Ovary (tissue), 9 donors: Measurements from ENCODE around the gene ALDH1L2. TPM values are rescaled to one million over a fixed set of nuclear protein-coding genes. Genes with fewer than 3 reads are reported as not detected.

Experiments used
- DNase-seq, 5 donors: peaks; one replicate each; pipeline ENCODE4 v3.0.0-alpha.2; 2019 to 2020
- H3K27ac ChIP-seq, 2 donors: fragments of 200-600 bp; one replicate each; pipeline versions ENCODE4 v1.5.1 to v1.8.0; 2019 to 2022
- H3K27me3 ChIP-seq: fragments of 200-600 bp; one replicate; pipeline ENCODE4 v1.8.0; 2022
- H3K36me3 ChIP-seq: fragments of 200-600 bp; sonication (generic); one replicate; pipeline ENCODE4 v1.5.1; 2019
- H3K4me1 ChIP-seq: one replicate; pipeline ENCODE4 v1.8.1; 2013; ENCODE audit warnings: mild to moderate bottlenecking, moderate library complexity; ENCODE audit not compliant: insufficient read depth
- H3K4me3 ChIP-seq: fragments of 200-600 bp; sonication (generic); one replicate; pipeline ENCODE4 v1.5.1; 2017
- H3K9me3 ChIP-seq, 2 donors: fragments of 200-600 bp in 1 of 2; sonication (generic) in 1 of 2; one replicate each; pipeline versions ENCODE4 v1.5.1 to v1.8.1; 2013 to 2019; ENCODE audit warnings: mild to moderate bottlenecking in 1 of 2, moderate library complexity in 1 of 2
- EP300 ChIP-seq: sonication (generic); formaldehyde crosslinking; IDR thresholded peaks from one replicate; pipeline ENCODE4 v1.6.1; 2017; ENCODE audit warnings: antibody characterized with exemption
- POLR2A ChIP-seq: fragments of 450-650 bp; IDR thresholded peaks from one replicate; pipeline ENCODE4 v1.6.1; 2017; ENCODE audit warnings: antibody characterized with exemption, mild to moderate bottlenecking, moderate library complexity
- WGBS, 3 donors: extraction: QIAGEN DNeasy Blood & Tissue Kit in 1 of 3; methylation state at CpG; one replicate each; pipeline versions ENCODE4 v1.1.5 to v1.1.7; 2013 to 2017; 5-methylcytosine and 5-hydroxymethylcytosine counted together
- intact Hi-C, 4 donors: fragments of 100-400 bp; cut with DNase I; formaldehyde crosslinking; loops; one replicate each; pipeline versions ENCODE4 v1.11.0 to v1.15.1; 2022 to 2023
- polyA plus RNA-seq, 2 donors: library from polyadenylated mRNA; stranded (reverse); fragments of 200-250 nt in 1 of 2; fragments of 350-450 nt in 1 of 2; fragmentation: Illumina TruSeq in 1 of 2; extraction: RNeasy Lipid Tissue Mini Kit (QIAGEN cat#74804) in 1 of 2; gene quantifications; one replicate each; pipeline ENCODE4 v1.2.3, GENCODE V29; 2013 to 2014
- total RNA-seq, 7 donors: library from RNA; depleted of rRNA in 2 of 7; stranded (reverse); fragments of >200 nt in 2 of 7; fragmentation: NEBNext Ultra II Directional in 3 of 7; extraction: Animal tissue kit (Norgen Biotek cat#: 25700) in 3 of 7; gene quantifications; one replicate each; pipeline versions ENCODE4 v1.1.0 to v1.2.4, GENCODE V29; 2016 to 2023
- TF ChIP-seq, protein P1 (sequence below), 3 donors: fragments of 450-650 bp in 2 of 3; fragments of 200-600 bp in 1 of 3; IDR thresholded peaks; one replicate each; pipeline versions ENCODE4 v1.5.1 to v1.8.0; 2016 to 2022; ENCODE audit warnings: antibody characterized with exemption in 3 of 3, mild to moderate bottlenecking in 1 of 3
- donor health status: DM: no; HTN: no; CAD: no; lungs with moderate emphysema.
- donor health status: DM: no; HTN: no; CAD: no.
- donor health status: Bipolar disorder and iron deficiency.
- donor health status: DM: yes; HTN: yes; CAD: no.
- donor health status: DM: no; HTN: no; CAD: no.
- donor health status: DM: yes; HTN: yes; CAD: no.

Gene ALDH1L2
- total and polyA plus RNA-seq, 9 donors, result 0.38 to 36.4 (median 1.3) TPM

DNA sequence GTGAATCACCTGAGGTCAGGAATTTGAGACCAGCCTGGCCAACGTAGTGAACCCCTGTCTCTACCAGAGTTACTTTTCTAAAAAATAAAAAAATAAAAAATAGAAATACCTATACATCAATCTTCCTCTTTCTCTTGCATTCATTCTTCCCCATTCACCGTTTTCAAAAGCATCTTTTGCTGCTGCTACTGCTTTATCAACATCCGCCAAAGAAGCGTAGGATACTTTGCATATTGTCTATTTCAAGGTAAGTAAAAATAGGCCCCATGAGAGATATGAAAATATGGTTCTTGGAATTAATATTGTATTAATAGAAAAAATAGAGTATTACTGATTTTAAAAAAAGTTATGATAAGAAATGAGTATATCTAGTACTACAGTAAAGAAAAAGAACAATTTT, 32.3 kb downstream of the ALDH1L2 start:
- WGBS, 3 donors, result 87 to 91% (median 89%) methylated on average over 4 of the region's 4 CpGs
- H3K27ac ChIP-seq, result no peak overlapping the region
- H3K4me1 ChIP-seq, result peaks cover 1% of the 10 kb centered on the region
- TF ChIP-seq POLR2A, result no peak
- TF ChIP-seq, protein P1, sequence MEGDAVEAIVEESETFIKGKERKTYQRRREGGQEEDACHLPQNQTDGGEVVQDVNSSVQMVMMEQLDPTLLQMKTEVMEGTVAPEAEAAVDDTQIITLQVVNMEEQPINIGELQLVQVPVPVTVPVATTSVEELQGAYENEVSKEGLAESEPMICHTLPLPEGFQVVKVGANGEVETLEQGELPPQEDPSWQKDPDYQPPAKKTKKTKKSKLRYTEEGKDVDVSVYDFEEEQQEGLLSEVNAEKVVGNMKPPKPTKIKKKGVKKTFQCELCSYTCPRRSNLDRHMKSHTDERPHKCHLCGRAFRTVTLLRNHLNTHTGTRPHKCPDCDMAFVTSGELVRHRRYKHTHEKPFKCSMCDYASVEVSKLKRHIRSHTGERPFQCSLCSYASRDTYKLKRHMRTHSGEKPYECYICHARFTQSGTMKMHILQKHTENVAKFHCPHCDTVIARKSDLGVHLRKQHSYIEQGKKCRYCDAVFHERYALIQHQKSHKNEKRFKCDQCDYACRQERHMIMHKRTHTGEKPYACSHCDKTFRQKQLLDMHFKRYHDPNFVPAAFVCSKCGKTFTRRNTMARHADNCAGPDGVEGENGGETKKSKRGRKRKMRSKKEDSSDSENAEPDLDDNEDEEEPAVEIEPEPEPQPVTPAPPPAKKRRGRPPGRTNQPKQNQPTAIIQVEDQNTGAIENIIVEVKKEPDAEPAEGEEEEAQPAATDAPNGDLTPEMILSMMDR (IDR thresholded peaks at IDR 0.05), result no peak
- no peak for TF ChIP-seq EP300
- no peak for DNase-seq
- H3K9me3 ChIP-seq, result no peaks in the 10 kb centered on the region
- H3K27me3 ChIP-seq, result no peaks in the 10 kb centered on the region
- no peaks in the 10 kb centered on the region for H3K36me3 ChIP-seq
- intact Hi-C loops, result loop anchor here in 3 of 4 donors (5.0 to 10.0 kb wide), 2 partner anchors 667 to 670 kb away; no protein-coding TSS in a partner anchor
- H3K4me3 ChIP-seq, result no peak overlapping the region

DNA sequence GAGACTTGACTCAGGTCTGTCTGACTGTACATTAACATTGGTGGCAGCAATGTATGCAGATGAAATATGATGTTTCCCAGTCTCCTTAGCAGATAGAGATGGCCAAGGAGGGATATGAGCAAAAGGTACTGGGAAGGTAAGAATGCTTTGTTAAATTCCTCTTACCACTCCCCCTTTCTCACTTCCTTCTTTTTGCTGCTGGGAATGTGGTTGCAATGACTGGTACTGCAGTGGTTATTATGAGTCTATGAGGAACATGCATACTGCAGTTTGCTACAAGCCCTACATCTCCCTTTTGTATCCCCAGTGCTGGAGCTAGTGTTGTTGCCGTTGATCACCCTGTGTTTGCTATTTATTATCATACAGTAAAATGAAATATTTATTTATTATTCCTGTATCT, 35.9 kb downstream of the ALDH1L2 start:
- H3K9me3 ChIP-seq, result no peaks in the 10 kb centered on the region
- intact Hi-C loops, result loop anchor here in 1 of 4 donors (10.0 kb wide), 1 partner anchor 674 kb away; no protein-coding TSS in a partner anchor
- TF ChIP-seq, protein P1 (IDR thresholded peaks at IDR 0.05), result no peak
- TF ChIP-seq EP300 (no peak), POLR2A (no peak)
- H3K4me3 ChIP-seq, result no peak overlapping the region
- DNase-seq, result no peak
- H3K27me3 ChIP-seq, result no peaks in the 10 kb centered on the region
- WGBS, 3 donors, result 87 to 92% (median 89%) methylated on average over 1 of the region's 1 CpG
- H3K4me1 ChIP-seq, result peaks cover 1% of the 10 kb centered on the region
- H3K36me3 ChIP-seq, result no peaks in the 10 kb centered on the region
- no peak overlapping the region for H3K27ac ChIP-seq

DNA sequence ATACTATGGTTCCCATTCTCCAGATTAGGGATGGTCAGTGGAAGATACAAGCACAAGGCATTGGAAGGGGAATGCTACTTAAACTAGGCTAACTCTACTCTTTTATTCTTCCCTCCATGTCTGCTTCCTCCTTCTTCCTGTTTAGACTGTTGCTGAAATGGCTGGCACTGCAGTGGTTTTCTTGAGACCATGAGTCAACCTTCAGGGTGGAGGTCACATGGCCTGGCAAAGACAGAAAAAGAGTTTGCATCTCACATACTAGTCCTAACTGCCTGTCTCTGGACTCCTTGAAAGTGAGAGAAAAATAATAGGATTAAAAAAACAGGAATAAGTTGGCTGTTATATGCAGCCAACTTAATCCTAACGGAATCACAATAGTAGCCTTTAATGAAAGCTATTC, 37.0 kb downstream of the ALDH1L2 start:
- no peaks in the 10 kb centered on the region for H3K27me3 ChIP-seq
- 100% methylated on average over 1 of the region's 1 CpG for WGBS, 3 donors

DNA sequence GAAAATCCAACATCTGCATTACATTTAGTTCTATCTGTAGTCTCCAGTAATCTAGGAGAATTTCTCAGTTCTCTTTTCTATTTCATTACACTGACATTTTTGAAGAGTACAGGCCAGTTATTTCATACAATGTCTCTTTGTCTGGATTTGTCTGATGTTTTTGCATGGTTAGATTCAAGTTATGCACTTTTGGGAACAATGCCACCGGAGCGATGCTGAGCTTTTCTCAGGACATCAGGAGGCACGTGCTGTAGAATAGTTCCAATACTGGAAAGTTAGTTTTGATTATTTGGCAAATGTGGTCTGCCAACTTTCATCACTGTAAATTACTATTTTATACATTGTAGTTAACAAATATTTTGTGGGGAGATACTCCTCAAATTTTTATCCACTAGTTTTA, 43.1 kb downstream of the ALDH1L2 start:
- 75 to 97% (median 83%) methylated on average over 3 of the region's 3 CpGs for WGBS, 3 donors
- no peaks in the 10 kb centered on the region for H3K36me3 ChIP-seq
- DNase-seq, result no peak

More for the DNA sequence above, 37.0 kb downstream of the ALDH1L2 start:
- TF ChIP-seq, protein P1 (IDR thresholded peaks at IDR 0.05), result no peak
- TF ChIP-seq POLR2A (no peak), EP300 (no peak)
- intact Hi-C loops, result loop anchor here in 1 of 4 donors (10.0 kb wide), 1 partner anchor 673 kb away; no protein-coding TSS in a partner anchor
- no peaks in the 10 kb centered on the region for H3K4me1 ChIP-seq
- no peaks in the 10 kb centered on the region for H3K9me3 ChIP-seq
- H3K27ac ChIP-seq, result no peak overlapping the region
- H3K36me3 ChIP-seq, result no peaks in the 10 kb centered on the region
- H3K4me3 ChIP-seq, result no peak overlapping the region
- no peak for DNase-seq

More for the DNA sequence above, 43.1 kb downstream of the ALDH1L2 start:
- Histone ChIP-seq H3K9me3 (no peaks in the 10 kb centered on the region), H3K27me3 (no peaks in the 10 kb centered on the region), H3K27ac (no peak overlapping the region), H3K4me1 (no peaks in the 10 kb centered on the region), H3K4me3 (no peak overlapping the region)
- intact Hi-C loops, result loop anchor here in 1 of 4 donors (10.0 kb wide), 1 partner anchor 666 kb away; no protein-coding TSS in a partner anchor
- TF ChIP-seq POLR2A (no peak), EP300 (no peak)
- TF ChIP-seq, protein P1 (IDR thresholded peaks at IDR 0.05), result no peak
